G401.6 (cell line): Measurements from ENCODE around the gene FBXO36.
"Not testable (repeated sequence)": the region's sequence is repeated elsewhere in the genome, so short reads cannot be mapped to it uniquely, and the experiment has no call there.

Experiments
- FAIRE-seq: peaks from 2 replicates; lab custom pipeline; 2012; peaks lifted over from hg19 to GRCh38; lab: Jason Lieb, UNC

Gene FBXO36

GRCh38 chr2:229922449-229923386, at the start of gene FBXO36:
FBXO36 (plus strand) TSS chr2:229922503; CDS start chr2:229922514, 11 bp downstream.
- no peak for FAIRE-seq

GRCh38 chr2:229873123-229873581, 49.2 kb upstream of the FBXO36 start:
- FAIRE-seq = no peak

GRCh38 chr2:229874647-229875046, 47.7 kb upstream of the FBXO36 start:
- FAIRE-seq = no peak

GRCh38 chr2:229875549-229875948, 46.8 kb upstream of the FBXO36 start:
- FAIRE-seq = no peak

GRCh38 chr2:229879191-229879950, 42.9 kb upstream of the FBXO36 start:
- no peak for FAIRE-seq

GRCh38 chr2:229880892-229881586, 41.3 kb upstream of the FBXO36 start:
- no peak for FAIRE-seq

GRCh38 chr2:229882583-229882982, 39.7 kb upstream of the FBXO36 start:
- no peak for FAIRE-seq

- no peak for FAIRE-seq
Measured at GRCh38 chr2:229884775-229885699, 37.3 kb upstream of the FBXO36 start.

GRCh38 chr2:229887441-229887840, 34.9 kb upstream of the FBXO36 start:
- FAIRE-seq = no peak

GRCh38 chr2:229888031-229888430, 34.3 kb upstream of the FBXO36 start:
- FAIRE-seq = no peak

GRCh38 chr2:229889023-229889422, 33.3 kb upstream of the FBXO36 start:
- no peak for FAIRE-seq

GRCh38 chr2:229896857-229897256, 25.4 kb upstream of the FBXO36 start:
- no peak for FAIRE-seq

- FAIRE-seq = no peak
Measured at GRCh38 chr2:229899604-229900003, 22.7 kb upstream of the FBXO36 start.

GRCh38 chr2:229900012-229900411, 22.3 kb upstream of the FBXO36 start:
- FAIRE-seq = no peak

GRCh38 chr2:229900514-229900913, 21.8 kb upstream of the FBXO36 start:
- not testable (repeated sequence) for FAIRE-seq

- FAIRE-seq = no peak
Measured at GRCh38 chr2:229901819-229902218, 20.5 kb upstream of the FBXO36 start.

- no peak for FAIRE-seq
Measured at GRCh38 chr2:229903037-229903436, 19.3 kb upstream of the FBXO36 start.

- no peak for FAIRE-seq
Measured at GRCh38 chr2:229905601-229906000, 16.7 kb upstream of the FBXO36 start.

- no peak for FAIRE-seq
Measured at GRCh38 chr2:229909090-229909489, 13.2 kb upstream of the FBXO36 start.

GRCh38 chr2:229910147-229910831, 12.0 kb upstream of the FBXO36 start:
- FAIRE-seq = no peak
